DMS 273 (cell line): ENCODE measurements around the gene SPINT1.

ENCODE experiments used
- DNase-seq: peaks from one replicate; lab custom pipeline; 2025; ENCODE audit not compliant: unreplicated experiment; lab: John Stamatoyannopoulos, UW

SPINT1 gene

GRCh38 chr15:40843885-40844695, at the start of gene SPINT1:
SPINT1 (plus strand) TSS chr15:40844048; CDS start chr15:40844555, 507 bp downstream.
- DNase-seq, result no peak

- DNase-seq, result no peak
These were observed 47.8 kb upstream of the SPINT1 start for GRCh38 chr15:40796041-40796440.

GRCh38 chr15:40796512-40796911, 47.3 kb upstream of the SPINT1 start:
- DNase-seq, result no peak

- DNase-seq, result no peak
These were observed 44.3 kb upstream of the SPINT1 start for GRCh38 chr15:40799523-40799922.

- DNase-seq, result no peak
These were observed 40.8 kb upstream of the SPINT1 start for GRCh38 chr15:40803076-40803475.

- no peak for DNase-seq
These were observed 40.2 kb upstream of the SPINT1 start for GRCh38 chr15:40803688-40804087.

- DNase-seq, result peak; percentile 48
These were observed 37.2 kb upstream of the SPINT1 start for GRCh38 chr15:40806672-40807027.

- peak; percentile 98 for DNase-seq
These were observed 36.6 kb upstream of the SPINT1 start, which contains the start of the genes DNAJC17 and ZFYVE19 for GRCh38 chr15:40807028-40807887. DNAJC17 (minus strand) TSS chr15:40807473; CDS start chr15:40807446, 27 bp downstream. ZFYVE19 (plus strand) TSS chr15:40807089; CDS start chr15:40807590, 501 bp downstream.

GRCh38 chr15:40807888-40808461, 35.9 kb upstream of the SPINT1 start:
- DNase-seq, result peak; percentile 44

- no peak for DNase-seq
These were observed 34.9 kb upstream of the SPINT1 start for GRCh38 chr15:40808861-40809450.

GRCh38 chr15:40812721-40813425, 31.0 kb upstream of the SPINT1 start:
- DNase-seq, result no peak

- DNase-seq, result peak; percentile 29
These were observed 28.7 kb upstream of the SPINT1 start for GRCh38 chr15:40815042-40815698.

GRCh38 chr15:40819048-40819447, 24.8 kb upstream of the SPINT1 start:
- no peak for DNase-seq

GRCh38 chr15:40821195-40821594, 22.7 kb upstream of the SPINT1 start:
- DNase-seq, result no peak

GRCh38 chr15:40823572-40824343, 20.1 kb upstream of the SPINT1 start:
- no peak for DNase-seq

GRCh38 chr15:40825661-40826422, 18.0 kb upstream of the SPINT1 start:
- DNase-seq, result no peak

GRCh38 chr15:40826423-40827075, 17.3 kb upstream of the SPINT1 start:
- DNase-seq, result no peak

GRCh38 chr15:40828447-40829036, 15.3 kb upstream of the SPINT1 start, which contains the start of gene PPP1R14D:
PPP1R14D (minus strand) TSS chr15:40828708; CDS start chr15:40828641, 67 bp downstream.
- DNase-seq, result no peak
